Activated B cell treated with CpG ODN at 0.5 μM for 24 hours (primary cell): ENCODE measurements around the gene PHLDB3. TPM values are rescaled to one million over a fixed set of nuclear protein-coding genes. Genes with fewer than 3 reads are reported as not detected.

Source experiments
- ATAC-seq: fragments of 200-7000 bp; cut with Tn5 transposase; one replicate; pipeline ENCODE4 v1.10.0; 2021; ENCODE audit warnings: low read depth, mild to moderate bottlenecking, moderate library complexity
- CTCF ChIA-PET: fragments of 350-600 bp; sonication (Branson Sonifier 250); formaldehyde crosslinking; loops from one replicate; lab custom pipeline; 2021; ENCODE audit warnings: antibody characterized with exemption; lab: Charles Lee
- POLR2A ChIA-PET: fragments of 350-600 bp; sonication (Branson Sonifier 250); formaldehyde crosslinking; loops from one replicate; lab custom pipeline; 2021; ENCODE audit warnings: antibody characterized with exemption; lab: Charles Lee
- DNase-seq: peaks from one replicate; pipeline ENCODE4 v3.0.0; 2022
- H3K27ac Mint-ChIP-seq: one replicate; pipeline ENCODE4 v1.8.0; 2020; ENCODE audit warnings: mixed read lengths
- H3K27me3 Mint-ChIP-seq: one replicate; pipeline ENCODE4 v1.8.0; 2021; ENCODE audit warnings: mixed read lengths
- H3K36me3 Mint-ChIP-seq: one replicate; pipeline ENCODE4 v1.8.0; 2021; ENCODE audit warnings: low read depth, mixed read lengths
- H3K4me1 Mint-ChIP-seq: one replicate; pipeline ENCODE4 v1.8.0; 2021; ENCODE audit warnings: mixed read lengths
- H3K4me3 Mint-ChIP-seq: one replicate; pipeline ENCODE4 v1.8.0; 2020; ENCODE audit warnings: mild to moderate bottlenecking, mixed read lengths
- H3K9me3 Mint-ChIP-seq: one replicate; pipeline ENCODE4 v1.8.0; 2020; ENCODE audit warnings: mixed read lengths
- CTCF ChIP-seq: fragments of 200-600 bp; IDR thresholded peaks from one replicate; pipeline ENCODE4 v1.8.0; 2022; ENCODE audit warnings: antibody characterized with exemption, mild to moderate bottlenecking
- intact Hi-C: fragments of 100-400 bp; cut with micrococcal nuclease; formaldehyde crosslinking; loops from one replicate; pipeline ENCODE4 v1.15.1; 2024
- total RNA-seq: library from RNA; stranded (reverse); gene quantifications from 2 replicates; pipeline ENCODE4 v1.2.3, GENCODE V29; 2022

PHLDB3 gene
- total RNA-seq, 1 donor from 2014 or later: 32.2 TPM

GRCh38 chr19:43479226-43479625 is 25.3 kb downstream of the PHLDB3 start:
- Mint-ChIP-seq H3K27ac (no peak overlapping the region), H3K4me1 (peaks cover 14% of the 10 kb centered on the region), H3K9me3 (no peaks in the 10 kb centered on the region), H3K27me3 (no peaks in the 10 kb centered on the region), H3K4me3 (no peak overlapping the region), H3K36me3 (peaks cover 21% of the 10 kb centered on the region)
- TF ChIP-seq CTCF: no peak
- no peak for DNase-seq
- ChIA-PET POLR2A (no interaction called here), CTCF (interaction anchor here (1.2 kb wide), 1 partner anchor 41 kb away, joined by 6 read pairs; no protein-coding TSS in a partner anchor)
- intact Hi-C loops: no loop called here
- no peak for ATAC-seq

- Mint-ChIP-seq H3K9me3 (no peaks in the 10 kb centered on the region), H3K4me3 (no peak overlapping the region), H3K27ac (no peak overlapping the region), H3K27me3 (no peaks in the 10 kb centered on the region), H3K36me3 (peaks cover 21% of the 10 kb centered on the region), H3K4me1 (peaks cover 14% of the 10 kb centered on the region)
- ChIA-PET CTCF (no interaction called here), POLR2A (no interaction called here)
- intact Hi-C loops: no loop called here
- DNase-seq (no peak), ATAC-seq (no peak)
- no peak for TF ChIP-seq CTCF
These were observed 26.2 kb downstream of the PHLDB3 start for GRCh38 chr19:43478323-43478722.

GRCh38 chr19:43476606-43477005 is 27.9 kb downstream of the PHLDB3 start:
- ATAC-seq (no peak), DNase-seq (no peak)
- Mint-ChIP-seq H3K27me3 (no peaks in the 10 kb centered on the region), H3K9me3 (no peaks in the 10 kb centered on the region), H3K27ac (no peak overlapping the region), H3K4me1 (peaks cover 14% of the 10 kb centered on the region), H3K4me3 (no peak overlapping the region), H3K36me3 (peaks cover 17% of the 10 kb centered on the region)
- intact Hi-C loops: no loop called here
- ChIA-PET CTCF (no interaction called here), POLR2A (interaction anchor here (0.7 to 1.6 kb wide), 2 partner anchors 28 to 1562 kb away, joined by 3 to 7 read pairs; partner anchors contain the start of gene PHLDB3)
- TF ChIP-seq CTCF: no peak

- TF ChIP-seq CTCF: no peak
- Mint-ChIP-seq H3K4me3 (peak overlapping the region; percentile 83), H3K27me3 (no peaks in the 10 kb centered on the region), H3K9me3 (no peaks in the 10 kb centered on the region), H3K36me3 (peaks cover 11% of the 10 kb centered on the region), H3K4me1 (peaks cover 14% of the 10 kb centered on the region), H3K27ac (peak overlapping the region; percentile 77)
- ChIA-PET CTCF (no interaction called here), POLR2A (interaction anchor here (1.6 to 3.2 kb wide), 2 partner anchors 11 to 29 kb away, joined by 7 to 23 read pairs; partner anchors contain the start of gene PHLDB3)
- DNase-seq: peak; percentile 93
- peak; percentile 98 for ATAC-seq
- intact Hi-C loops: loop anchor here (1.0 kb wide), 2 partner anchors 12 to 29 kb away; partner anchors contain the start of gene PHLDB3
These were observed 29.4 kb downstream of the PHLDB3 start for GRCh38 chr19:43474986-43475705.

- CTCF ChIA-PET: interaction anchor here (0.7 kb wide), 1 partner anchor 45 kb away, joined by 3 read pairs; no protein-coding TSS in a partner anchor
- TF ChIP-seq CTCF: no peak
- POLR2A ChIA-PET: interaction anchor here (0.6 to 3.2 kb wide), 2 partner anchors 11 to 55 kb away, joined by 3 to 23 read pairs; no protein-coding TSS in a partner anchor
- DNase-seq (no peak), ATAC-seq (no peak)
- Mint-ChIP-seq H3K9me3 (no peaks in the 10 kb centered on the region), H3K4me1 (peaks cover 14% of the 10 kb centered on the region), H3K4me3 (peak overlapping the region; percentile 83), H3K27me3 (no peaks in the 10 kb centered on the region), H3K36me3 (peaks cover 11% of the 10 kb centered on the region), H3K27ac (no peak overlapping the region)
- intact Hi-C loops: no loop called here
These were observed 30.1 kb downstream of the PHLDB3 start for GRCh38 chr19:43474487-43474886.
